Stimulated activated naive CD4-positive, alpha-beta T cell (primary cell): Measurements from ENCODE around the gene ANO9.
"Not testable (repeated sequence)": the region's sequence is repeated elsewhere in the genome, so short reads cannot be mapped to it uniquely, and the experiment has no call there.

Experiments used
- DNase-seq, 6 experiments: peaks; one replicate each; lab custom pipeline; 2025; lab: John Stamatoyannopoulos, UW

ANO9 gene

GRCh38 chr11:415640-416041 lies 26.2 kb downstream of the ANO9 start:
- no peak for DNase-seq

- DNase-seq, result peak in 1 of 6 experiments; percentile 47
Observed at GRCh38 chr11:414318-414857, 27.4 kb downstream of the ANO9 start.

- peak in 3 of 6 experiments; percentile 27 to 48 (median 35) for DNase-seq
Observed at GRCh38 chr11:413120-414081, 28.4 kb downstream of the ANO9 start.

- DNase-seq, result no peak
Observed at GRCh38 chr11:412641-413119, 29.1 kb downstream of the ANO9 start.

GRCh38 chr11:411520-411919 lies 30.3 kb downstream of the ANO9 start:
- DNase-seq, result not testable (repeated sequence)

GRCh38 chr11:410711-411110 lies 31.1 kb downstream of the ANO9 start:
- DNase-seq, result not testable (repeated sequence)

- no peak for DNase-seq
Observed at GRCh38 chr11:409600-410483, 32.0 kb downstream of the ANO9 start.

- no peak for DNase-seq
Observed at GRCh38 chr11:409008-409599, 32.7 kb downstream of the ANO9 start.

GRCh38 chr11:408154-409007 lies 33.4 kb downstream of the ANO9 start:
- DNase-seq, result no peak

- DNase-seq, result peak in 5 of 6 experiments; percentile 50 to 65 (median 57)
Observed at GRCh38 chr11:407651-408123, 34.1 kb downstream of the ANO9 start.

GRCh38 chr11:406796-407650 lies 34.8 kb downstream of the ANO9 start:
- peak; percentile 88 to 94 (median 90) for DNase-seq

- no peak for DNase-seq
Observed at GRCh38 chr11:405954-406795, 35.6 kb downstream of the ANO9 start.

GRCh38 chr11:405323-405953 lies 36.4 kb downstream of the ANO9 start:
- DNase-seq, result no peak

GRCh38 chr11:404551-405264 lies 37.1 kb downstream of the ANO9 start:
- no peak for DNase-seq

GRCh38 chr11:403761-404431 lies 37.9 kb downstream of the ANO9 start:
- no peak for DNase-seq

- no peak for DNase-seq
Observed at GRCh38 chr11:403021-403760, 38.6 kb downstream of the ANO9 start.
